Measurements from ENCODE around the gene COBL.
"Not testable (repeated sequence)": the region's sequence is repeated elsewhere in the genome, so short reads cannot be mapped to it uniquely, and the experiment has no call there.

COBL gene

DNA sequence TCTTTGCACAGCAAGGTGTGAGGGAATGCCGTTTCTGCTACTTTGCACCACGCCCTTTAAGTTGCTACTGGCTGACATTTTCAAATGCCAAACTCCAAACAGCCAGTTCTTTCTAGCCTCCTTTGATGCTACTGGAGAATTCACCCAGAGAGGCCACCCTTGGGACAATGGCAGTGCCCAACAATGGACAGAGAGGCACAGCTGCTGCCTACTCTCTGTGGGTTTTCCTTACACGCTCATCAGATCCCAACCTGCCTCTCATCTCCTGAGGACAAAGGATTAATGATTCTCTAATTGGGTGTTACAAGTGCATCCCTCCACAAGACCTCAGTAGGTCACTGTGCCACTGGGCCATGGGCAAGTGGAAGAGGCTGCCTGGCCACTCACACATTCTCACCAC, 105.8 kb downstream of the COBL start:
- in situ Hi-C loops (cut with MboI; ENCODE audit: low pct_unique_long_range_greater_than_20kb, low sequenced_read_pairs, unreplicated experiment), result no loop called here

DNA sequence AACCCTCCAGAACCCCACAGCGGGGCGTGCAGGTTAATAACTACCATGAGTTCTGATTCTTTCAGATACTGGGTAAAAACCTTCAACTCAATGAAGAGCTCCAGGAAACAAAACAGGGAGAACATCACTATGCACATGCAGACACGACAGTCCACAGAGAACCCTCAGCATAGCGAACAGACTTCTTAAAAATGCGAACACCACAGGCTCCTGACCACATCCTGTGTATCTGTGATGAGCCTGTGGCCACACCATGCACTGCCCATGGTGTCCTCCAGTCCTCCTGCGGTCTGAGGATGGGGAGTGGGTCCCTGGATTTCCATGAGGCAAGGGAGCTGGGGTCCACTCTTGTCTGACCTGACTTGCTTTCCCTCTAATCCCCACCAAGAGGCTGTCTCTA, 107.2 kb downstream of the COBL start:
- DNase-seq (ENCODE audit: low spot score), result no peak
- in situ Hi-C loops (cut with MboI; ENCODE audit: low pct_unique_long_range_greater_than_20kb, low sequenced_read_pairs, unreplicated experiment), result no loop called here
- TF ChIP-seq, protein P1, sequence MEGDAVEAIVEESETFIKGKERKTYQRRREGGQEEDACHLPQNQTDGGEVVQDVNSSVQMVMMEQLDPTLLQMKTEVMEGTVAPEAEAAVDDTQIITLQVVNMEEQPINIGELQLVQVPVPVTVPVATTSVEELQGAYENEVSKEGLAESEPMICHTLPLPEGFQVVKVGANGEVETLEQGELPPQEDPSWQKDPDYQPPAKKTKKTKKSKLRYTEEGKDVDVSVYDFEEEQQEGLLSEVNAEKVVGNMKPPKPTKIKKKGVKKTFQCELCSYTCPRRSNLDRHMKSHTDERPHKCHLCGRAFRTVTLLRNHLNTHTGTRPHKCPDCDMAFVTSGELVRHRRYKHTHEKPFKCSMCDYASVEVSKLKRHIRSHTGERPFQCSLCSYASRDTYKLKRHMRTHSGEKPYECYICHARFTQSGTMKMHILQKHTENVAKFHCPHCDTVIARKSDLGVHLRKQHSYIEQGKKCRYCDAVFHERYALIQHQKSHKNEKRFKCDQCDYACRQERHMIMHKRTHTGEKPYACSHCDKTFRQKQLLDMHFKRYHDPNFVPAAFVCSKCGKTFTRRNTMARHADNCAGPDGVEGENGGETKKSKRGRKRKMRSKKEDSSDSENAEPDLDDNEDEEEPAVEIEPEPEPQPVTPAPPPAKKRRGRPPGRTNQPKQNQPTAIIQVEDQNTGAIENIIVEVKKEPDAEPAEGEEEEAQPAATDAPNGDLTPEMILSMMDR (IDR thresholded peaks at IDR 0.05; ENCODE audit: extremely low read depth, insufficient read depth, missing control alignments), result no peak

More for the DNA sequence above, 105.8 kb downstream of the COBL start:
- no peak for DNase-seq (ENCODE audit: low spot score)
- TF ChIP-seq, protein P1 (IDR thresholded peaks at IDR 0.05; ENCODE audit: extremely low read depth, insufficient read depth, missing control alignments), result no peak

DNA sequence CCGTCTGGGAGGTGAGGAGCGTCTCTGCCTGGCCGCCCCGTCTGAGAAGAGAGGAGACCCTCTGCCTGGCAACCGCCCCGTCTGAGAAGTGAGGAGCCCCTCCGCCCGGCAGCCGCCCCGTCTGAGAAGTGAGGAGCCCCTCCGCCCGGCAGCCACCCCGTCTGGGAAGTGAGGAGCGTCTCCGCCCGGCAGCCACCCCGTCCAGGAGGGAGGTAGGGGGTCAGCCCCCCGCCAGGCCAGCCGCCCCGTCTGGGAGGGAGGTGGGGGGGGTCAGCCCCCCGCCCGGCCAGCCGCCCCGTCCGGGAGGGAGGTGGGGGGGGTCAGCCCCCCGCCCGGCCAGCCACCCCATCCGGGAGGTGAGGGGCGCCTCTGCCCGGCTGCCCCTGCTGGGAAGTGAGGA, 108.5 kb downstream of the COBL start:
- in situ Hi-C loops (cut with MboI; ENCODE audit: low pct_unique_long_range_greater_than_20kb, low sequenced_read_pairs, unreplicated experiment); DNase-seq (ENCODE audit: low spot score): not testable (repeated sequence)

DNA sequence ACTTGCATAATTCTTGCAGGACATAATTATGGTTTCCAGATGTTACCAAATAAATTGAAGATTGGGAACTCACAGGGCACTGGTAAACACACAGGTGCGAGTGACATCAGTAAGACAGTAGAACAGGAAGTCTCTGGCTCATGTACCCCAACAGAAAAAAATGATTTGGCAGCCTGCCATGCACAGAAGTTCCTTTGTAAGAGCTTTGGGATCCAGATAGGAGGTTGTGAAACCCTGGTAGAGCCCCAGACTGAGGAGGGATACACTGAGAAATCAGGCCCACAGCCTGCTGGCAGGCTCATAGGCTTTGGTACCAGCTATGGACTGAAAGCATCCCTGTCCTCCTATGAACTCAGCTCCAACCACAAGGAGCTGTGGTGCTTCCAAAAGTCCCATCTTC, 118.0 kb downstream of the COBL start:
- TF ChIP-seq, protein P1 (IDR thresholded peaks at IDR 0.05; ENCODE audit: extremely low read depth, insufficient read depth, missing control alignments), result no peak
- no peak for DNase-seq (ENCODE audit: low spot score)
- in situ Hi-C loops (cut with MboI; ENCODE audit: low pct_unique_long_range_greater_than_20kb, low sequenced_read_pairs, unreplicated experiment), result no loop called here

DNA sequence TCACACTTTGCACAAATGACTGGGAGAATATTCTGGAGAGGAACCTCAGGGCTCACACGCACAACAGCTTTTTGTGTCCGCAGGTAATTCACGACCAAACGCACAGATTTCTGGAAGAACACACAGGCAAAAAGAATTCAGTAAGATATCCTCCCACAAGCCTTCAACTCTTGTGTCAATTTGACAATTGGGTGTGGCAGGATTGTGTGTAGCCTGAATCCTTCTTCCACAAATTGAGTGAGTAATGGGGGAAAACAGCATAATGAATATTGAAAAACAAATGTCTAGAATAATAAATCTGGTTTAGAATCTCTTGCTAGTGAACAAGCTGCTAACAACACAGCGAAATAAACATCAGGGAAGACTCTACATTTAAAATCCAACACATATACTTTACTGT, 125.6 kb downstream of the COBL start:
- TF ChIP-seq, protein P1 (IDR thresholded peaks at IDR 0.05; ENCODE audit: extremely low read depth, insufficient read depth, missing control alignments), result no peak
- in situ Hi-C loops (cut with MboI; ENCODE audit: low pct_unique_long_range_greater_than_20kb, low sequenced_read_pairs, unreplicated experiment), result no loop called here
- DNase-seq (ENCODE audit: low spot score), result no peak

DNA sequence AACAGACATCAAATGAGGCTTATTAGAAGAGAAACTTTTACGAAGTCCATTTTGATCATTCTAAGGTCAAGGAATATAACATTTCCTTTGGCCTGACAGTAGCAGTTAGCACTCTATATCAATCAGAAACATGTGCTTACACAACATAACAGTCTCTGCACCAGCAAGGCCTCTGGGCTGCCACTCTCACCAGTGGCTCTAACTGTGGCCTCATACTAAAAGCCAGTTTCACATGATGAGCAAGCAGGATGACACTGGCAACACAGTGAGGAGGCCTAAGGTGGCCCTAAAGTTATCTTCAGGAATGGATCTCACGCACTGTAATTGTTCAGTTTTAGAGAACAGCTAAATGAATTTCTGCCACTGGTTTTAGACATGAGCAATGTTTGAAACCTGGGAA, 126.8 kb downstream of the COBL start:
- TF ChIP-seq, protein P1 (IDR thresholded peaks at IDR 0.05; ENCODE audit: extremely low read depth, insufficient read depth, missing control alignments), result no peak
- in situ Hi-C loops (cut with MboI; ENCODE audit: low pct_unique_long_range_greater_than_20kb, low sequenced_read_pairs, unreplicated experiment), result no loop called here
- no peak for DNase-seq (ENCODE audit: low spot score)

DNA sequence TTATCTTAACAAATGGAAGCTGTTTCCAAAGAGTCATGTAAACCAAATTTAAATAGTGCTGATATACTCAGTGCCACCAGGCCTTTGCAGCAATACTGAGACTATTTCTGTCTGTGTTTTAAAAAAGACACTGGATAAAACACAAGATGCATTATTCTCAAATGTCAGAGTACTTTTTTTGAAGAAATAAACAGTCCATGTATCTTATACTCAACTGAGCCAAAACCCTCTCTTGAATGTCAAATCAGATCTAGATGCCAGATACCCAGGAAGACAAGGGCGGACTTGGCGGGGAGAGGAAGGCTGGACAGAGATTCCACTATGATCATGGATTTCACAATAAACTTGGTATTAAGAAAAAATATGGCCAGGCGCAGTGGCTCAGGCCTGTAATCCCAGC, 127.6 kb downstream of the COBL start:
- DNase-seq (ENCODE audit: low spot score), result no peak
- TF ChIP-seq, protein P1 (IDR thresholded peaks at IDR 0.05; ENCODE audit: extremely low read depth, insufficient read depth, missing control alignments), result no peak
- in situ Hi-C loops (cut with MboI; ENCODE audit: low pct_unique_long_range_greater_than_20kb, low sequenced_read_pairs, unreplicated experiment), result no loop called here
